K562 (cell line): ENCODE results near the gene CPEB1. TPM values are rescaled to one million over a fixed set of nuclear protein-coding genes. Genes with fewer than 3 reads are reported as not detected.

Source experiments
- CBX2 ChIP-seq: fragments of 200-600 bp; sonication (generic); IDR thresholded peaks from one replicate; pipeline ENCODE4 v1.6.1; 2012; ENCODE audit warnings: mild to moderate bottlenecking, low read length, inconsistent platforms; ENCODE audit not compliant: insufficient read depth, poor library complexity, severe bottlenecking
- DMBX1 ChIP-seq: fragments of 250-450 bp; sonication (Bioruptor Pico); IDR thresholded peaks from 2 replicates; pipeline ENCODE4 v1.8.0; 2022; ENCODE audit warnings: inconsistent platforms, mild to moderate bottlenecking, moderate library complexity, borderline replicate concordance
- ELF2 ChIP-seq: fragments of 250-450 bp; sonication (Bioruptor Pico); IDR thresholded peaks from 2 replicates; pipeline ENCODE4 v1.5.0; 2021; ENCODE audit warnings: mild to moderate bottlenecking
- HNRNPL ChIP-seq: fragments of 200-400 bp; formaldehyde crosslinking; IDR thresholded peaks from 2 replicates; pipeline ENCODE4 v1.6.1; 2017; ENCODE audit warnings: low read depth, mild to moderate bottlenecking, low read length
- MTF1 ChIP-seq: fragments of 250-450 bp; sonication (Bioruptor Pico); IDR thresholded peaks from 2 replicates; pipeline ENCODE4 v1.9.0; 2021; ENCODE audit warnings: moderate library complexity, mild to moderate bottlenecking, inconsistent platforms, borderline replicate concordance
- THAP12 ChIP-seq: fragments of 250-450 bp; sonication (Bioruptor Pico); IDR thresholded peaks from 2 replicates; pipeline ENCODE4 v1.9.0; 2021; ENCODE audit warnings: mild to moderate bottlenecking, inconsistent platforms
- TRIM25 ChIP-seq: fragments of 450-650 bp; IDR thresholded peaks from 2 replicates; pipeline ENCODE4 v1.7.0; 2016; ENCODE audit warnings: borderline replicate concordance
- ZBTB17 ChIP-seq: fragments of 450-650 bp; formaldehyde crosslinking; IDR thresholded peaks from 2 replicates; pipeline ENCODE4 v1.4.0; 2020; ENCODE audit warnings: mild to moderate bottlenecking
- ZBTB40 ChIP-seq, 2 experiments: fragments of 450-650 bp in 1 of 2; sonication (generic) in 1 of 2; formaldehyde crosslinking in 1 of 2; IDR thresholded peaks; 2 replicates each; pipeline versions ENCODE4 v1.7.1 to v1.9.0; 2016 to 2022; ENCODE audit warnings: inconsistent platforms in 1 of 2, mild to moderate bottlenecking in 1 of 2, missing genetic modification reagents in 1 of 2
- ZNF174 ChIP-seq: fragments of 250-450 bp; sonication (Bioruptor Pico); IDR thresholded peaks from 2 replicates; pipeline ENCODE4 v1.4.0; 2020; ENCODE audit warnings: mild to moderate bottlenecking
- polyA plus RNA-seq, 8 experiments: library from polyadenylated mRNA; depleted of rRNA in 4 of 8; stranded (reverse) in 5 of 8; unstranded in 3 of 8; fragments of >200 nt; fragmentation: Nextera tagmentation in 2 of 8; fragmentation: Illumina TruSeq in 1 of 8; extraction: Ambion mirVana in 2 of 8; extraction: Trizol in 1 of 8; gene quantifications; 2 replicates each; pipeline versions ENCODE4 v1.2.1 to v1.2.3, GENCODE V29; 2011 to 2014; ENCODE audit warnings: inconsistent platforms in 1 of 8, missing spikeins in 1 of 8
- total RNA-seq, 7 experiments: library from RNA; depleted of rRNA in 6 of 7; stranded (reverse); fragments of >200 nt in 6 of 7; fragmentation: Illumina TruSeq in 2 of 7; extraction: Trizol in 2 of 7; gene quantifications; 2 replicates each; pipeline versions ENCODE4 v1.2.1 to v1.2.3, GENCODE V29; 2011 to 2021; ENCODE audit warnings: low replicate concordance in 1 of 7

The CPEB1 gene
- total and polyA plus RNA-seq, 9 of the 15 experiments (the other 6 are each of a cell fraction or from before 2014, with no cell fraction given), result 2.2 to 13.4 (median 9.7) TPM

- TF ChIP-seq ZBTB40 (IDR thresholded peaks at IDR 0.05), result peak; percentile 60; the same call in 1 of the 2 replicates
- TF ChIP-seq ZBTB40 (CRISPR knock-in tag; IDR thresholded peaks at IDR 0.05), result no peak
- TF ChIP-seq THAP12, result no peak
- TF ChIP-seq TRIM25, result no peak
- no peak for TF ChIP-seq CBX2
- peak; percentile 82 for TF ChIP-seq ELF2 (CRISPR knock-in tag)
- no peak for TF ChIP-seq DMBX1 (CRISPR knock-in tag)
- no peak for TF ChIP-seq ZBTB17 (CRISPR knock-in tag)
- peak; percentile 42; the same call in 1 of the 2 replicates for TF ChIP-seq HNRNPL
- TF ChIP-seq MTF1, result no peak
- no peak for TF ChIP-seq ZNF174 (CRISPR knock-in tag)
Measured at GRCh38 chr15:82680200-82681102, 33.3 kb upstream of the CPEB1 start (continued).
